ENCODE measurements around the gene RAB44.
A peak's percentile ranks its signal among the peaks of the same experiment; 100 is the strongest.
"Not testable (repeated sequence)": the region's sequence is repeated elsewhere in the genome, so short reads cannot be mapped to it uniquely, and the experiment has no call there.

The RAB44 gene

GRCh38 chr6:36717231-36717825 lies 19.7 kb downstream of the RAB44 start:
- no peak for DNase-seq

GRCh38 chr6:36717871-36718540 lies 20.4 kb downstream of the RAB44 start:
- DNase-seq = no peak

- DNase-seq = no peak
Observed at GRCh38 chr6:36718560-36718959, 20.9 kb downstream of the RAB44 start.

- DNase-seq = no peak
Observed at GRCh38 chr6:36719126-36719525, 21.5 kb downstream of the RAB44 start.

- no peak for DNase-seq
Observed at GRCh38 chr6:36720251-36721141, 22.9 kb downstream of the RAB44 start.

GRCh38 chr6:36721369-36722140 lies 23.9 kb downstream of the RAB44 start:
- no peak for DNase-seq

- no peak for DNase-seq
Observed at GRCh38 chr6:36722365-36722764, 24.7 kb downstream of the RAB44 start.

- DNase-seq = no peak
Observed at GRCh38 chr6:36722879-36723278, 25.3 kb downstream of the RAB44 start.

GRCh38 chr6:36723992-36724391 lies 26.4 kb downstream of the RAB44 start:
- DNase-seq = not testable (repeated sequence)

- no peak for DNase-seq
Observed at GRCh38 chr6:36724514-36725390, 27.1 kb downstream of the RAB44 start.

- DNase-seq = no peak
Observed at GRCh38 chr6:36725581-36725980, 28.0 kb downstream of the RAB44 start.

GRCh38 chr6:36727505-36728021 lies 29.9 kb downstream of the RAB44 start:
- DNase-seq = peak; percentile 95

- DNase-seq = no peak
Observed at GRCh38 chr6:36728289-36729160, 30.9 kb downstream of the RAB44 start.

- no peak for DNase-seq
Observed at GRCh38 chr6:36729161-36729524, 31.5 kb downstream of the RAB44 start.

GRCh38 chr6:36730424-36731380 lies 33.1 kb downstream of the RAB44 start:
- DNase-seq = no peak

GRCh38 chr6:36731622-36732310 lies 34.1 kb downstream of the RAB44 start:
- DNase-seq = no peak

GRCh38 chr6:36733300-36733699 lies 35.7 kb downstream of the RAB44 start:
- DNase-seq = no peak

GRCh38 chr6:36734486-36735060 lies 36.9 kb downstream of the RAB44 start:
- no peak for DNase-seq
